HepG2 (cell line): ENCODE results near the gene CMIP. TPM values are rescaled to one million over a fixed set of nuclear protein-coding genes. Genes with fewer than 3 reads are reported as not detected.

Experiments used
- ATAC-seq: fragments of 200-7000 bp; cut with Tn5 transposase; 3 replicates; pipeline ENCODE4 v1.9.1; 2020; ENCODE audit warnings: mild to moderate bottlenecking, moderate library complexity
- BruUV-seq: library from RNA; stranded (reverse); fragments of 400-500 nt; replicated peaks from 2 replicates; lab custom pipeline; 2021; lab: Mats Ljungman, UMichigan
- CTCF ChIA-PET: fragments of 300-600 bp; formaldehyde crosslinking; extraction: SDS; loops from one replicate; lab custom pipeline; 2021; ENCODE audit warnings: low total read pairs, inconsistent platforms, low intra/inter-chr PET ratio; lab: Yijun Ruan, JAX
- POLR2A ChIA-PET: fragments of 350-600 bp; sonication (Branson Sonifier 250); formaldehyde crosslinking; loops from one replicate; lab custom pipeline; 2020; ENCODE audit warnings: antibody characterized with exemption, inconsistent platforms; lab: Yijun Ruan, JAX
- DNase-seq: peaks from one replicate; pipeline ENCODE4 v3.0.0-alpha.2; 2015; ENCODE audit warnings: low spot score
- FAIRE-seq: peaks from 3 replicates; lab custom pipeline; 2011; peaks lifted over from hg19 to GRCh38; lab: Jason Lieb, UNC
- H2AFZ ChIP-seq: one replicate; pipeline ENCODE4 v1.6.1; 2011; ENCODE audit warnings: low read length, inconsistent platforms
- H3K27ac ChIP-seq: fragments of 300-600 bp; 3 replicates; pipeline ENCODE4 v1.8.0; 2011; ENCODE audit warnings: mixed run types, mild to moderate bottlenecking, mixed read lengths, low read length, inconsistent platforms; ENCODE audit not compliant: insufficient read depth; ENCODE audit errors: extremely low read length
- H3K27me3 ChIP-seq, 2 experiments: fragments of 200-600 bp in 1 of 2; 2 replicates in 1 of 2; 3 replicates in 1 of 2; pipeline versions ENCODE4 v1.6.0 to v1.8.0; 2011; ENCODE audit warnings: low read length in 2 of 2, mild to moderate bottlenecking in 2 of 2, moderate library complexity in 2 of 2, inconsistent platforms in 1 of 2; ENCODE audit not compliant: insufficient read depth in 2 of 2, control insufficient read depth in 1 of 2
- H3K36me3 ChIP-seq, 2 experiments: fragments of 200-600 bp in 1 of 2; replicated peaks in 1 of 2; 2 replicates in 1 of 2; 3 replicates in 1 of 2; pipeline versions ENCODE4 v1.5.1 to v1.8.0; 2011; ENCODE audit warnings: low read length in 2 of 2, inconsistent platforms in 1 of 2; ENCODE audit not compliant: insufficient read depth in 2 of 2, control insufficient read depth in 1 of 2
- H3K4me1 ChIP-seq: 2 replicates; pipeline ENCODE4 v1.5.1; 2012; ENCODE audit warnings: low read length, inconsistent platforms; ENCODE audit not compliant: insufficient read depth
- H3K4me2 ChIP-seq: 2 replicates; pipeline ENCODE4 v1.6.0; 2011; ENCODE audit warnings: low read depth, low read length, inconsistent platforms
- H3K4me3 ChIP-seq, 3 experiments: fragments of 200-600 bp in 1 of 3; sonication (generic), shearing (Covaris generic) in 1 of 3; replicated peaks in 1 of 3; 2 replicates each; pipeline ENCODE4 v1.5.1; 2011 to 2016; ENCODE audit warnings: low read length in 3 of 3, inconsistent platforms in 2 of 3, low read depth in 2 of 3, mild to moderate bottlenecking in 2 of 3, control low read depth in 1 of 3, mixed read lengths in 1 of 3; ENCODE audit not compliant: insufficient read depth in 1 of 3
- H3K79me2 ChIP-seq: one replicate; pipeline ENCODE4 v1.6.1; 2011; ENCODE audit warnings: low read length, inconsistent platforms; ENCODE audit not compliant: insufficient read depth
- H3K9ac ChIP-seq: 2 replicates; pipeline ENCODE4 v1.6.0; 2011; ENCODE audit warnings: mild to moderate bottlenecking, low read depth, low read length, inconsistent platforms; ENCODE audit not compliant: insufficient read depth
- H3K9me3 ChIP-seq: 2 replicates; pipeline ENCODE4 v1.5.1; 2012; ENCODE audit warnings: mild to moderate bottlenecking, low read length
- H4K20me1 ChIP-seq: 2 replicates; pipeline ENCODE4 v1.6.0; 2011; ENCODE audit warnings: inconsistent platforms, mild to moderate bottlenecking, low read length, moderate library complexity; ENCODE audit not compliant: insufficient read depth
- AGO2 ChIP-seq: fragments of 200-400 bp; formaldehyde crosslinking; optimal IDR thresholded peaks from 2 replicates; pipeline ENCODE3; 2017; ENCODE audit warnings: mild to moderate bottlenecking, low read depth, low read length, moderate library complexity
- EZH2 ChIP-seq: conservative IDR thresholded peaks from 2 replicates; pipeline ENCODE4 v1.6.1; 2012; ENCODE audit warnings: mild to moderate bottlenecking, low read depth, low read length, moderate library complexity
- FOSL1 ChIP-seq: sonication (generic); formaldehyde crosslinking; IDR thresholded peaks from 2 replicates; pipeline ENCODE4 v1.9.0; 2021; ENCODE audit warnings: missing genetic modification reagents, borderline replicate concordance
- FOSL2 ChIP-seq: sonication (generic); formaldehyde crosslinking; IDR thresholded peaks from 2 replicates; pipeline ENCODE4 v1.4.0; 2020; ENCODE audit warnings: missing genetic modification reagents
- KDM5B ChIP-seq: sonication (generic); formaldehyde crosslinking; IDR thresholded peaks from 2 replicates; pipeline ENCODE4 v1.4.0; 2020; ENCODE audit warnings: missing genetic modification reagents, mild to moderate bottlenecking, borderline replicate concordance
- MBNL3 ChIP-seq: fragments of 250-450 bp; sonication (Bioruptor Pico); conservative IDR thresholded peaks from 2 replicates; pipeline ENCODE4 v1.8.0; 2022; ENCODE audit warnings: mild to moderate bottlenecking, inconsistent platforms
- MTA1 ChIP-seq: sonication (generic); formaldehyde crosslinking; IDR thresholded peaks from 2 replicates; pipeline ENCODE4 v1.4.0; 2020; ENCODE audit warnings: missing genetic modification reagents, mild to moderate bottlenecking, borderline replicate concordance
- NPAS2 ChIP-seq: sonication (generic); formaldehyde crosslinking; IDR thresholded peaks from 2 replicates; pipeline ENCODE4 v1.8.0; 2022; ENCODE audit warnings: mild to moderate bottlenecking, missing genetic modification reagents, borderline replicate concordance
- POLR2A ChIP-seq, 2 experiments: IDR thresholded peaks; 2 replicates each; pipeline ENCODE4 v1.6.1; 2011; ENCODE audit warnings: low read depth in 2 of 2, low read length in 2 of 2, mild to moderate bottlenecking in 1 of 2, moderate library complexity in 1 of 2; ENCODE audit not compliant: insufficient read depth in 1 of 2
- PRPF4 ChIP-seq: fragments of 200-400 bp; formaldehyde crosslinking; IDR thresholded peaks from 2 replicates; pipeline ENCODE4 v1.6.1; 2016; ENCODE audit warnings: low read length, low read depth; ENCODE audit not compliant: poor library complexity, severe bottlenecking
- RBM22 ChIP-seq: fragments of 200-400 bp; formaldehyde crosslinking; optimal IDR thresholded peaks from 2 replicates; pipeline ENCODE3; 2017; ENCODE audit warnings: mild to moderate bottlenecking, low read length, moderate library complexity
- ZNF333 ChIP-seq: sonication (generic); formaldehyde crosslinking; IDR thresholded peaks from 2 replicates; pipeline ENCODE4 v1.4.0; 2020; ENCODE audit warnings: mild to moderate bottlenecking, missing genetic modification reagents, borderline replicate concordance
- WGBS: methylation state at CpG from one replicate; pipeline ENCODE4 v1.1.6; 2017; ENCODE audit warnings: low lambda C conversion rate; 5-methylcytosine and 5-hydroxymethylcytosine counted together
- in situ Hi-C: cut with HindIII; loops from 2 replicates; pipeline ENCODE4 v1.10.0; 2017; ENCODE audit warnings: low pct_unique_long_range_greater_than_20kb; ENCODE audit not compliant: extremely low pct_ligation_motif_present
- intact Hi-C: fragments of 100-400 bp; cut with micrococcal nuclease; formaldehyde crosslinking; loops from one replicate; pipeline ENCODE4 v1.10.0; 2022; ENCODE audit not compliant: unreplicated experiment
- polyA plus RNA-seq, 8 experiments: library from polyadenylated mRNA; depleted of rRNA in 3 of 8; stranded (reverse) in 7 of 8; unstranded in 1 of 8; fragments of >200 nt; fragmentation: Illumina TruSeq in 4 of 8; extraction: Trizol in 4 of 8; gene quantifications; 2 replicates each; pipeline versions ENCODE4 v1.2.1 to v1.2.3, GENCODE V29; 2011 to 2016; ENCODE audit warnings: low read depth in 4 of 8, missing spikeins in 1 of 8, mixed read lengths in 1 of 8; ENCODE audit not compliant: insufficient read depth in 1 of 8
- total RNA-seq, 5 experiments: library from RNA; depleted of rRNA; stranded (reverse); fragments of >200 nt; fragmentation: Illumina TruSeq; extraction: Trizol; gene quantifications; 2 replicates each; pipeline ENCODE4 v1.2.3, GENCODE V29; 2016; ENCODE audit warnings: low read depth in 1 of 5

Gene CMIP
- total and polyA plus RNA-seq, 2 of the 13 experiments (the other 11 are each of a cell fraction or from before 2014, with no cell fraction given) = 10.9 to 18.1 TPM

DNA sequence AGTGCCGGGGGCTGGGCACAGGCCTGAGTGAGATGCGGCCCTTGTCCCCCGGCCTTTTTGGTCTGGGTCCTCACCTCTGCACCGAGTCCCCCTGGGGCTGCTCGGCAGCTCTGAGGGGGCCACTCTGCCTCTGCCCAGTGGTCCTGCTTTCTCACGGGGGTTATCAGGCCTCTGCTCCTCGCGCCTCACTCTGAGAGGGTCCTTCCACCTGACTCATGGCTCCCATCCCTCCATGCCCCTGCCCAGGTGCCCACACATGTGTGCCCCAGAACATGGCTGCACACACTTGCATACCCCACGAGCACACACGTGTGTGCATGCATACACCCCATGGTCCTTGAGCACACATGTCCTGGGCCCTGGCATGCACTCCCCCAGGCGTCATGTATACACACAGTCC lies 53.7 kb downstream of the CMIP start (continued):
- TF ChIP-seq MBNL3 (CRISPR knock-in tag) (no peak), ZNF333 (CRISPR knock-in tag) (no peak), NPAS2 (CRISPR knock-in tag) (no peak), EZH2 (no peak), AGO2 (peak; percentile 24)

- H3K9ac ChIP-seq = no peak overlapping the region
- H2AFZ ChIP-seq = no peak overlapping the region
- intact Hi-C loops = no loop called here
- ChIA-PET POLR2A (no interaction called here), CTCF (no interaction called here)
- peaks cover 93% of the 10 kb centered on the region for H3K79me2 ChIP-seq
- H3K27me3 ChIP-seq = no peaks in the 10 kb centered on the region
- TF ChIP-seq MTA1 (CRISPR knock-in tag) (0 out of 2 replicates have a peak, but pooled peaks have one; percentile 30), RBM22 (peak; percentile 9), KDM5B (CRISPR knock-in tag) (peak; percentile 33; the same call in 1 of the 2 replicates), PRPF4 (peak; percentile 44), FOSL1 (CRISPR knock-in tag) (no peak), FOSL2 (CRISPR knock-in tag) (no peak), POLR2A (IDR thresholded peaks at IDR 0.05; ENCODE audit: insufficient read depth in 1 of 2, low read depth in 2 of 2, low read length in 2 of 2) (0 out of 4 replicates have a peak, but pooled peaks of 1 of the 2 experiments have one; percentile 3)
- BruUV-seq = no TSS peak
- no peaks in the 10 kb centered on the region for H3K4me1 ChIP-seq
- 95% methylated on average over 19 of the region's 20 CpGs for WGBS
- FAIRE-seq (no peak), ATAC-seq (no peak), DNase-seq (no peak)
- H3K4me2 ChIP-seq = no peak overlapping the region
- no peak overlapping the region for H3K4me3 ChIP-seq
- in situ Hi-C loops = no loop called here
- peaks cover 87% of the 10 kb centered on the region for H4K20me1 ChIP-seq
- H3K27ac ChIP-seq = no peak overlapping the region
- H3K9me3 ChIP-seq = no peaks in the 10 kb centered on the region
- peaks cover 14 to 35% of the 10 kb centered on the region in 2 experiments for H3K36me3 ChIP-seq
Observed at GRCh38 chr16:81499576-81500380, 55.2 kb downstream of the CMIP start.
